ENCODE results near the gene CNTN4.

The CNTN4 gene

DNA sequence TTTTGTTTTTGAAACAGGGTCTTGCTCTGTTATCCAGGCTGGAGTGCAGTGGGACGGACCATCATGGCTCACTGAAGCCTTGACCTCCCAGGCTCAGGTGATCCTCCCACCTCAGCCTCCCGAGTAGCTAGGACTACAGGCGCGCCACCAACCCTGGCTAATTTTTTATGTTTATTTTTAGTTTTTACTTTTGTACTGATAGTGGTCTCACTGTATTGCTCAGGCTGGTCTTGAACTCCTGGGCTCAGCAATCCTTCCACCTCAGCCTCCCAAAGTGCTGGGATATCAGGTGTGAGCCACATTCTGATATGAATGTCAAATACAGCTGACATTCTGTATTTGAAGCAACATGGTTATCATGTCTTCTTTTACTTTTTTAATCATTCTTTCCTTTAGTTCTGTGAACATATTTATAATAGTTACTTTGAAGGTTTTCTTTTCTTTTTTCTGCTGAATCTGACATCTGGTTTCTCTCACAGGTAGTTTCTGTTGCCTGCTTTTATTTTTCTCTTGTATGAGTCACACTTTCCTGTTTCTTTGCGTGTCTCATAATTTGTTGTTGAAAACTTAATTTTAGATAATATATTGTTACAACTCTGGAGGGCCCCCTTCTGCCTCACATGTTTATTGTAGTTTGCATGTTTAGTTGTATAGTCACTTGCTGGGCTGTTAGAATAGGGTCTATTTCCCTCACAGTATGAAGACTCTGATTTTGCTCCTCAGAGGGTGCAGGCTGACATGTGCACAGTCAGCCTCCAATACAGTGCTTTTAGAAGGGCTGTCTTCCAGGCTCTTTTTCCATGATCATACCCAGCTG is 8.4 kb upstream of the CNTN4 start:
- no peaks in the 10 kb centered on the region for H3K36me3 Mint-ChIP-seq (ENCODE audit: low read depth)
- H3K9me3 Mint-ChIP-seq: peaks cover 17% of the 10 kb centered on the region
- TF ChIP-seq, protein P1, sequence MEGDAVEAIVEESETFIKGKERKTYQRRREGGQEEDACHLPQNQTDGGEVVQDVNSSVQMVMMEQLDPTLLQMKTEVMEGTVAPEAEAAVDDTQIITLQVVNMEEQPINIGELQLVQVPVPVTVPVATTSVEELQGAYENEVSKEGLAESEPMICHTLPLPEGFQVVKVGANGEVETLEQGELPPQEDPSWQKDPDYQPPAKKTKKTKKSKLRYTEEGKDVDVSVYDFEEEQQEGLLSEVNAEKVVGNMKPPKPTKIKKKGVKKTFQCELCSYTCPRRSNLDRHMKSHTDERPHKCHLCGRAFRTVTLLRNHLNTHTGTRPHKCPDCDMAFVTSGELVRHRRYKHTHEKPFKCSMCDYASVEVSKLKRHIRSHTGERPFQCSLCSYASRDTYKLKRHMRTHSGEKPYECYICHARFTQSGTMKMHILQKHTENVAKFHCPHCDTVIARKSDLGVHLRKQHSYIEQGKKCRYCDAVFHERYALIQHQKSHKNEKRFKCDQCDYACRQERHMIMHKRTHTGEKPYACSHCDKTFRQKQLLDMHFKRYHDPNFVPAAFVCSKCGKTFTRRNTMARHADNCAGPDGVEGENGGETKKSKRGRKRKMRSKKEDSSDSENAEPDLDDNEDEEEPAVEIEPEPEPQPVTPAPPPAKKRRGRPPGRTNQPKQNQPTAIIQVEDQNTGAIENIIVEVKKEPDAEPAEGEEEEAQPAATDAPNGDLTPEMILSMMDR (IDR thresholded peaks at IDR 0.05): no peak
- no peak for DNase-seq
- no peaks in the 10 kb centered on the region for H3K4me1 Mint-ChIP-seq
- no peak overlapping the region for H3K4me3 Mint-ChIP-seq
- H3K27me3 Mint-ChIP-seq (ENCODE audit: low read depth, poor library complexity): peaks cover 22% of the 10 kb centered on the region
- no peak overlapping the region for H3K27ac Mint-ChIP-seq

DNA sequence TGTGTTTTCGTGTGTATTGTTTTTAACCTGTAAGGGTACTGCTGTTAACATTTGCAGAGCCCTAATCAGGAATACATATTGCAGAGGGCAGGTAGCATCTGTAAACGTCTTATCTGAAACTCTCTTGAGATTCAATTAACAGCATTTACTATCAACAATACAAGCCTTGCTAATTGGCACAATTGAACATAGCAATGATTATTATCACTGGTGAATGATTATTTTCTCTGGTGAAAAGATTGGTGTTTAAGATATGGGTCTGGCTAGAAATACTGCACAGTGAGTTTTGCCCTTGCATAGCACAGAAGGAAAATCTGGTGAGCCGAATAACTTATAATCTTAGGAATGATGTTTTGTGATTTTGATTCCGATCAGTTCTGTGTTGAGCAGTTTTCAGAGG is 5.9 kb upstream of the CNTN4 start:
- TF ChIP-seq, protein P1 (IDR thresholded peaks at IDR 0.05): no peak
- no peaks in the 10 kb centered on the region for H3K36me3 Mint-ChIP-seq (ENCODE audit: low read depth)
- H3K4me1 Mint-ChIP-seq: peaks cover 18% of the 10 kb centered on the region

DNA sequence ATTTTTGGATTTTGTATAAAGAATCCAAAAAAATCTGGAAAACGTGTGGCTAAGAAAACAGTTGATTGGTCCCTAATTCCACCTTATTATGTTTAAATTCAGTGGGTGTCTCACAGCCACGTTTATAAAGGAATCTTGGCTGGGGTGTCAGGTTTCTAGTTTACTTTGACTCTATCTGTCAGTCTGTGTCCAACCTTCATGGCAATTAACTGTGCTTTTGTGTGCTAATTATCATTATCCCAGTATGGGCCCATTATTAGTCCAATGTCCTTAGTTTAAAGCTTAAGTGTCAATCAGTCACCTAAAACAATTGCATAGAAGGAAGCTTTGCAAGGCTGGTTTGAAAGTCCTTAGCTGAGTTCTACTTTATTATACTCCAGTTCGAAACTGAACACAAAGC is 3.7 kb upstream of the CNTN4 start:
- Mint-ChIP-seq H3K36me3 (ENCODE audit: low read depth) (no peaks in the 10 kb centered on the region), H3K27ac (no peak overlapping the region), H3K4me1 (peaks cover 27% of the 10 kb centered on the region), H3K4me3 (no peak overlapping the region), H3K27me3 (ENCODE audit: low read depth, poor library complexity) (peaks cover 54% of the 10 kb centered on the region), H3K9me3 (peaks cover 12% of the 10 kb centered on the region)
- TF ChIP-seq, protein P1 (IDR thresholded peaks at IDR 0.05): no peak
- no peak for DNase-seq

More for the DNA sequence above, 5.9 kb upstream of the CNTN4 start:
- no peak for DNase-seq
- Mint-ChIP-seq H3K9me3 (peaks cover 12% of the 10 kb centered on the region), H3K27ac (no peak overlapping the region), H3K4me3 (no peak overlapping the region), H3K27me3 (ENCODE audit: low read depth, poor library complexity) (peaks cover 47% of the 10 kb centered on the region)

DNA sequence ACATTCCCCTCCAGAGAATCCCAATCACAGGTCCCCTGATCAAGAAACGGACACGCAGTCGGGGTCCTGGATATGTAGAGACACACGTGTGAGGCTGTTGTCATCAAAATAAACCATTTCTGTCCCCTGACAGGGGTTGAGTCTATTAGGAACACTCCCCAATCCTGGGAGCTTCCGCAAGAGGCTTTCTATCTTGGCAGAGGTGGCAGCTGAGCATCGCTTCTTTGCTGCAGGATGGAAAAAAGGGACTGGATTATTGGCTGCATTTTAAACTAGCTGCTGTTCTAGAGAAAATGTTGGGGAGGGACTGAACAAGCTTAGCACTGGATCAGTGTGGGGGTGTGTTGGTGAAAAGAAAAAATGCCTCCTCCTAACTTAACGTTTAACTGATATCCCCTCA is 2.5 kb upstream of the CNTN4 start:
- peaks cover 12% of the 10 kb centered on the region for H3K9me3 Mint-ChIP-seq
- H3K27me3 Mint-ChIP-seq (ENCODE audit: low read depth, poor library complexity): peaks cover 67% of the 10 kb centered on the region
- H3K4me3 Mint-ChIP-seq: peak overlapping the region; percentile 9
- H3K27ac Mint-ChIP-seq: no peak overlapping the region
- H3K36me3 Mint-ChIP-seq (ENCODE audit: low read depth): no peaks in the 10 kb centered on the region
- TF ChIP-seq, protein P1 (IDR thresholded peaks at IDR 0.05): no peak
- DNase-seq: peak; percentile 6
- H3K4me1 Mint-ChIP-seq: peaks cover 31% of the 10 kb centered on the region

DNA sequence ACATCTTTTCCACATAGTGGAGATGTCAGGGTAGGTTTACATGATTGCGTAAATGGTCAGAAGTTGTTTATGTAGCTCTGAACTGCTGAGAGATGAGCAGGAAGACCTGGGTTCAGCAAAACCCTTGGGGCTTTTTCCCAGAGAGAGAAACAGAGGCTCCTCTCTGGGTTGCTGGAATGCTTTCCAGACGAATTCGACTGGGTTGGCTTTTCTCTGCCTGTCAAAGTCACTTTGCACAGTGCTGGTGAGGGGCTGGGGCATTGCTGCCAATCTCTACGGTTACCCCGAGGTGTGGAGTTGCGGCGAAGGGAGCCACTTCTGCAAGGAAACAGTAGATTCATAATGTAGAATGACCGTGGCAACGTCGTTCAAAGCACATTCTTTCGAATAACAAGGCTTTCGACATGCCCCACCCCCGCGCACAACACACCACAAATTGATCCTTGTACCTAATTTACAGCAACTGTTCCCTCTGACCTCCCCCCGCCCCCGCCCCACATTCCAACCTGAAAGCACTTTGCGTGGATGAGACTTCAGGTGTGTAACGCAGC is 950 bp upstream of the CNTN4 start:
- TF ChIP-seq, protein P1 (IDR thresholded peaks at IDR 0.05): no peak

More for the DNA sequence above, 950 bp upstream of the CNTN4 start:
- H3K36me3 Mint-ChIP-seq (ENCODE audit: low read depth): no peaks in the 10 kb centered on the region
- peak; percentile 16 for DNase-seq
- peaks cover 11% of the 10 kb centered on the region for H3K9me3 Mint-ChIP-seq
- H3K4me3 Mint-ChIP-seq: peak overlapping the region; percentile 81
- H3K4me1 Mint-ChIP-seq: peaks cover 31% of the 10 kb centered on the region
- no peak overlapping the region for H3K27ac Mint-ChIP-seq
- peaks cover 82% of the 10 kb centered on the region for H3K27me3 Mint-ChIP-seq (ENCODE audit: low read depth, poor library complexity)

Data from nephron progenitor cell (in vitro differentiated cells).